LHCN-M2 (cell line): ENCODE measurements around the gene WWP2. TPM values are rescaled to one million over a fixed set of nuclear protein-coding genes. Genes with fewer than 3 reads are reported as not detected.
A peak's percentile ranks its signal among the peaks of the same experiment; 100 is the strongest.
"Not testable (repeated sequence)": the region's sequence is repeated elsewhere in the genome, so short reads cannot be mapped to it uniquely, and the experiment has no call there.

Experiments
- DNase-seq: peaks from one replicate; pipeline ENCODE4 v3.0.0-alpha.2; 2012; ENCODE audit warnings: low read depth
- total RNA-seq: library from RNA; depleted of rRNA; stranded (reverse); fragments of >200 nt; gene quantifications from 2 replicates; pipeline ENCODE4 v1.2.3, GENCODE V29; 2014

WWP2 gene
- total RNA-seq, 1 experiment from 2014 or later, result 20.8 TPM

DNA sequence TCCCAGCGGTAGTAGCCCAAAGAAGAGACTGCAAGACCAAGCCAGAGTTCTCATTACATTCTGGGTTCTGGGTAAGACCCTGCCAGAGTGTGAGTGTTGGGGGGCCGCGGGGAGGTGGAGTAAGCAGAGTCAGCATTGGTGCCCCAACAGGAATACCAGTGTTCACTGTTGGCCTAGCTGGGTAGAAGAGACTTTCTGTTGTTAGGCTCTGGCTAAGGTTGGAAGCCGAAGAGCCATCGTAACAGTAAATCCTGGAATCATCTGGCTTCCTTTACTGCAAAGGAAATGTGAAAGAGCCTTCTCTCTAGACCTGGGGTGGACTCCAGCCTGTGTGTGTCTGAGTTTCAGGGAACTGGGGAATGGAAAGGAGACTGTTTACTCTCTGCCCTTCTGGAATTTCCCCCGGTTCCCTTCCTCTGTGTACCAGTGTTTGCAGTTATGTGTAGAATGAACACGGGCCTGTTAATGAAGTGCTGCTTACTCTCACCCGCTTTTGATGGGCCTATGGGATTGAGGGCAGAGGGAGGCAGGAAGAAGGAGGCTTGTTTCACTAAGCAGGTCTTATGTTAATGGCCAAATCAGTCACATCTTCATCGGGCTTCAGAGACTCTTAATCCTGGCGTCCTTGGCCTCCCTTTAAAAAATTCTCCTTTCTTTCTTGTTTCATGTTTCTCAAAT, 68.5 kb downstream of the WWP2 start:
- DNase-seq, result no peak

DNA sequence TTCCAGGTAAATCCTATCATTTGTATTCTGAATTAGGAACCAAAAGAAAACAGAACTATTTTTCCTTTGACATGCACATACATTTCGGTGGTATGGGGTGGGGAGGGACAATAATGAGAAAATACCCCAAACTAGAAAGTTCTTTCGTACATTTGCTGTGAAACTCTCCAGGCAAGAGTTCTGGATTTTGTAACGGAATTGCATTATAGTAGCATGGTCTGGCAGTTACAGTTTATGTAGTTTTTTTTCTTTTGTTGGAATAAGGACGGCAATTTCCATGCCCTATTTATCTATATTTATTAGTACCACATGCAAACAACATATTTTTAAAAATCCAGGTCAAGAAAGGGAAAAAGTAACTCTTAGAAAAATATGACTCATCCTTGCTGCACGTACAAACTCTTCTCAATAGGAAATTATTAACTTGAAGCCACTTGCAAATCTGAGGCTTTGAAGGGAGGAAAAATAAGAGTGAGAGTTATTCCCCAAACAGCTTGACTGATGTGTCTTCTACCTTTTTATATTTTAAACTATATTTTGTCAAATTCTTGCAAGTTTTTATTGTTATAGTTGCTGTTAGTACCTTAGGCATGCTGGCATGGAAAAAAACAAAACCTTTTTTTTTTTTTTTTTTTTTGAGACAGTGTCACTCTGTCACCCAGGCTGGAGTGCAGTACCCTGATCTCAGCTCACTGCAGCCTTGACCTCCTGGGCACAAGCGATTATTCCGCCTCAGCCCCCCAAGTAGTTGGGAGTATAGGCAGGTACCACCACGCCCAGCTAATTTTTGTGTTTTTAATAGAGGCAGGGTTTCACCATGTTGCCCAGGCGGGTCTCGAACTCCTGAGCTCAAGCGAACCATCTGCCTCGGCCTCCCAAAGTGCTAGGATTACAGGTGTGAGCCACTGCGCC, 69.3 kb downstream of the WWP2 start:
- DNase-seq, result no peak

DNA sequence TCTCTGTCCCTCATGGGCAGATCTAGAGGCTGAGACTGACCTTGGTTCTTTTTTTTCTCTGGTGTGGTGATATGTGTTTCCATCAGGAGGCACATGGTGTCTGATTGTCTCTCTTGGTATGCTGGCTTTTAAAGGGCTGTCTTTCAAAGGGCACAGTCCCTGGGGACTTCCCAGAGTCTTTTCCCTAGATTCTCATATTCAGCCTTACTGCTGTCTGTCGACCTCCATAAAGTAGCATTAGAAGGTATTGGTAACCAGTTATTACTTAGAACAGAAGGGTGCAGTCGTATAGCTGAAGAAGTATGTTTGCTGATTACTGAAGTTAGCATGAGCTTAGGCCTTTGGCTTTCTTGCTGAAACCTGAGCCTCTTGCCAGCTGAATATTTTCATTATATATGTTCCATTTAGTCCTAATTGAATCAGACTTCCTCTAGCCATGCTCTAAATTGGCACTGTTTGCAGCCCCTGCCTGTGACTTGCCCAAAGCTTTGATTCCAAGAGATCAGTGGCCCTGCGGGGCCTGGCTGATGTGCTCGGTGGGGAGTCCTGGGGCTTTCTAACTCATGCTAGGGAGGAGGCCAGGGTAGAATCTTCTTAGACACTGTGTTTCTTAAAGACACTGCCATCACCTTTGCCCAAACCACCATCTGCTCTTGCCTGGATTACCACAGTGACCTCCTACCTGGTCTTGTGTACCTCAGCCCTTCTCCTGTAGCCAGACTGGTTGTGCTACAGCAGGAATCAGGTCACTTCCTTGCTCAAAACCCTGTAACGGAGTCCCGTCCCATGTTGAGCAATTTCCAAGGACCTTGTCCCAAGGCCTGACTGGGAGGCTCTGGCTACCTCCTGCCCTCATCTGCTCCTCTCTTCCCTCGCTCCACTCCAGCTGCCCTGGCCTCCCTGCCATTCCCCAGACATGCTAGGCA, 71.5 kb downstream of the WWP2 start:
- peak; percentile 34 for DNase-seq

DNA sequence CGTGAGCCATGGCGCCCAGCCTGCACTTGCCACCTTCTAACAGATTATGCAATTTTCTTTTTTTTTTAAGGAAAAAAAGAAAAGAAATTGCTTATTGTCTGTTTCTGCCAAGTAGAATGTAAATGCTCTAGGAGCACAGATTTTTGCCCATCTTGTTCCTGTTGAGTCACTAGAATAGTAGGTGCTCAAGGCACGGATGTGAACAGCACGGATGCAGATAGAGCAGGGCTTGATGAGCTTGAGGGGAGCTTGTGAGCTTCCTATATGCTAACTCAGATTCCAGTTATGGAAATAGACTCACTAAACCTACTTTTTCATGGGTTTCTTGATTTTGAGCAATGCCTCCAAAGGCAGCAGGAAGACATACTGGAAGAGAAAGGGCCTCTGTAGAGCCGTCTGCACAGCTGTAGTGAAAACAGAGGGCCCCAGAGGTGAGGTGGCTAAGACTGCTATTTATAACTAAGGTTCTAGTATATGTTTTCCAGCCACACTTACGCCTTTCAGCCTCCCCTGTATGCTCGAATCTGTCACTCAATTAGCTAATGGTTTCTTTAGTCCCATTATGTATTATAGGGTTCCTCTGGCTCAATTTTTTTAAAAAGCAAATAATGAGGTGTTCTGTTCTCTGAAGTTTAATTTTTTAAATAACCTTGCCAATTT, 72.8 kb downstream of the WWP2 start:
- DNase-seq, result no peak

DNA sequence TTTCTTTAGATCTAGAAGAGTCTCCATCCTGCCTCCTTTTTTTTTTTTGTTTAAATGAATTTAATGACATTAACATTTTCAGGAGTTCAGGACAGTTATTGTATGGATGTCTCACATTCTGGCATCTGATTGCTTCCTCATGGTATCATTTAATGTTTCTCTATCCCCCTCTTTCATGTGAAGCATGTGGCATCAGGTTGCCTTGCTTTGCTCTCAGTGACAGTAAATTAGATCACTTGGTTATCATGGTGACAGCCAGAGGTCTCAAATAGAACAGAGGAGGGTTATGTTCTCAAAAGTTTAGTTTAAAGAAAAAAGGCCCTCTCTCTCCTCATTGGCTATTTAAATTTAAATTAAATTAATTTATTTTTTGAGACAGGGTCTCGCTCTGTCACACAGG, 74.1 kb downstream of the WWP2 start:
- DNase-seq, result no peak

DNA sequence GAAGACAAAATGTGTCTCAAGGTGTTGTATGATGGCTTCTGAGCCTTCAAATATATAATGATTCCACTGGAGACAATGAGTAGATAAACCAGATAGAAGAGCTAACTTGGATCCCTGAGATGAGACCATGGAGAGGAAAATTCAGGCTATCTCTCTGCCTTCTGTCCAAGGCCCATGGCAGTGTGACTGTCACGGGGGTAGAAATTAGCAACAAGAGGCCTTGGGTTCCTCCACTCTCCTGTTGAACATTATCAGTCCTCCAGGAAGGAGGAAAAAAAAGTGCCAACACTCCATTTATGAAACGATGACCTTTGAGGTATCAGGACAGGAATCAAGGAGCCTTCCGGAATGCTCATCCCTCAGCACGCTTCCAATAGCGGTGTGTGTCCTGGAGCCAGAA, 75.2 kb downstream of the WWP2 start:
- DNase-seq, result no peak

DNA sequence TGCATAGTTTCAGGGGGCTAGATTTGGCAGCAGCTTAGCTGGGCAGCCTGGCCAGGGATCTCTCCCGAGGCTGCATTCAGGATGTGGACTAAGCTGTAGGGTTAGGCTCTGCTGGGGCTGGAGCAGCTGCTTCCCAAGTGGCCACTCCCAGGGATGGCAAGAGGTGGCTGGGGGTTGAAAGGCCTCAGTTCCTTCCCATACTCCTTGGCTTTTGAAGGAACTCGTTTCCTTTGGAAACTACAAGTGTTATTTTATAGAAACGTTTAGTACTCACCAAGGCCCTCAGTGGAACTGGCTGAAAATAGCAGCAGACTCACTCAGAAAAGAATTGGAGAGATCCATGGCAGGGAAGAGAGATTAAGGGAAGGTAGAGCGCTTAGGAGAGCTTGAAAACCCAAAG, 76.4 kb downstream of the WWP2 start:
- DNase-seq, result no peak

DNA sequence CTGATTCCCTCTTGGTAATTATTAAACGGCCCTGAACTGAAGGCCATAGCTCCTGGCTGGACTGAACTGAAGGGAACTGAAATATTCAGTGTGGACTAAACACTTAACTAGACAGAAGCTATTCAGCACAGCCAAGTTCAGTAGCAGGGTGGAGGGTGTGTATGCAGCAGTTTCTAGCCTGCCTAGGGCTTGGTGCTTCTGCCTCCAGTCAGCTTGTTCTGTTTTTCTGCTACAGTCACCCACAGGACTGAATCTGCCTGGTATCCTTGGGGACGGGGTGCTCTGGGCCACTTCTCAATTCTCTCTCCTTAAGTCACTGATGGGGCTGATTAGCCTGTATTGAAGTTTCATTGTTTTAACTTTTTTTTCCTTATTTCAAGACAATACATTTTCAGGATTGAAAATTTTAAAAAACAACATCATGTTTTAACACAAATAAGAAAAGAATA, 77.1 kb downstream of the WWP2 start:
- DNase-seq, result no peak

DNA sequence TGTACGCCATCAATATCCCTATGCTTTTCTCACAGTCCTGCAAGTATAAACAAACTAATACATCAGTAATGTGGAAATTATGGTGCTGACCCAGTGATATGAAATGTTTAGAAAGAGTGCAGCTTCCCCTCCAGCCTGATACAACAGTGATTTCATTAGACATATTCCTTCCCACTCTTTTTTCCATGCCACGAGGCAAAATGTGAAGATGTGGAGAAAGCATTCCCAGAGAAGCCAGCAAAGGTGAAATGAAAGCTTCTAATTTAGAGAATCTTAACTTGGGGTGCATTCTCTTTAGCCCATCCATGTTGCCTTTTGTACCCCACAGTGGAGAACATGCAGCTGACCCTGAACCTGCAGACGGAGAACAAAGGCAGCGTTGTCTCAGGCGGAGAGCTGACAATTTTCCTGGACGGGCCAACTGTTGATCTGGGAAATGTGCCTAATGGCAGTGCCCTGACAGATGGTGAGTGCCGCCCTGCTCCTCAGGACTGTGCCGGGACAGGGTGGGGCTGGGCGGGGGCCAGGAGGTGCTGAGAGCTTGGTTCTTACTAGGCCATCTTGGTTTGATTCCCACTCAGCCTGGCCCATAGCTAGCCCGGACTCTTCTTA, 77.8 kb downstream of the WWP2 start:
- DNase-seq, result no peak

DNA sequence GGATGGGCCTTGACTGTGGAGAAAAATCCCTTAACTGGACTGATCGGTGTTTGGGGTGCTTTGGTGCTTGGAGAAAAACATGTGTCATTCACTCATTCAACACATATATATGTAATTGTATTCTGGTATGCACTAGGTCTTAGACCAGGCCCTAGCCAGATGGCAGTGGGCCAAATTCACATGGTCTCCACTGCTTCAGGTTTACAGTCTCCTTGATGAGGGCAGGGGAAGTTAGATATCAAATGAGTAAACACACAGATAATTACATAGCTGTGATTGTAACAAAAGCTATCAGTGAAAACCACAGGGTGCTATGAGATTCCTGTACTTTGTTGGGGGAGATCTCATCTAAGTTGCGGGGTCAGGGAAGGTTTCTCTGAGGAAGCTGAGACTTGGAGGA, 78.8 kb downstream of the WWP2 start:
- DNase-seq, result no peak

DNA sequence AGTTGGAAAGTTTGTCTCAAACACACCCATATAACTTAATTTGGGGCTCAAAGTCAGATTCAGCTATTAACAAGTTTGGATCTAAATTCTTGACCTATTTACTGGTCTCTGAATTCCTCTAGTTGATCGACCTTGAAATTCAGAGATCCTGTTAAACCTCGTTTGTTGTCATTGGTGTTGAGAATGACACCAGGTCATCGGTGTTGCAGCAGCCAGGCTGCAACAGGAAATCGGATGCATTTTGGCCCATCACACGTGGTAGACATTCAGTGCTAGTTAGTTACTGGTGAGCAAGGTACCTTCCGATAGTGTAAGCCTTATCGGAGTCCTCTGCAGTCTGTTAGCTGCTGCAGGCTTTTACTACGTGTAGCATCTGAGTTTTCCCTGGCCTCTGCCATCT, 82.3 kb downstream of the WWP2 start:
- no peak for DNase-seq

DNA sequence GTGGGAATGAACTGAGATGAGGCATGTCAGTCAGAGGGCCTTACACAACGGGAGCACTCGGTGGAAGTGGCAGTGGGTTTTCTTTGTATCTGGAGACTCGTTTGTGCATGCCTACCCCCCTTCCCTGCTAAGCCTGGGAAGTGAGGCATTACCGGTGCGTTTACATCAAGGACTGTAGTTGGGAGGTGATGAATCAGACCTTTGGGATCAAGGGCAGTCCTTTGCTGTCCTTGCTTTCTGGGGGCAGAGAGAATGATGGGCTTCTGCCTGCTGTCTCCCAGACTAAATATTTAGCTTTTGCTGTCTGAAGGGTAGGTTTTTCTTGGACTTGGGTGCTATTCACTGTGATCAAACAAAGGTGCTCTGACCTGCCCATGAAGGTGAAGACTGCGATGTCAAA, 83.0 kb downstream of the WWP2 start:
- no peak for DNase-seq

DNA sequence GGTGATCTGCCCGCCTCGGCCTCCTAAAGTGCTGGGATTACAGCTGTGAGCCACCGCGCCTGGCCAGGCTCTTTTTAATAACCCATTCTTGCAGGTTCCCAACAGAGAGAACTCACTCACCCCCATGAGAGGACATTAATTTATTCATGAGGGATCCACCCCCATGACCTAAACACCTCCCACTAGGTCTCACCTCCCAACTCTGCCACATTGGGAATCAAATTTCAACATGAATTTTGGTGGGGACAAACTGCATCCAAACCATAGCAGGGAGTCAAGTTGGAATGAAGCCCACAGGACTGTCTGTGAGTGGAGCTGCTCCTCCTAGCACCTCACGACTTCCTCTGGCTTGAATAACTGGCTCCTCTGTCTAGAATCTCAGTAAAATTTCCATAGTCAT, 85.5 kb downstream of the WWP2 start:
- no peak for DNase-seq

DNA sequence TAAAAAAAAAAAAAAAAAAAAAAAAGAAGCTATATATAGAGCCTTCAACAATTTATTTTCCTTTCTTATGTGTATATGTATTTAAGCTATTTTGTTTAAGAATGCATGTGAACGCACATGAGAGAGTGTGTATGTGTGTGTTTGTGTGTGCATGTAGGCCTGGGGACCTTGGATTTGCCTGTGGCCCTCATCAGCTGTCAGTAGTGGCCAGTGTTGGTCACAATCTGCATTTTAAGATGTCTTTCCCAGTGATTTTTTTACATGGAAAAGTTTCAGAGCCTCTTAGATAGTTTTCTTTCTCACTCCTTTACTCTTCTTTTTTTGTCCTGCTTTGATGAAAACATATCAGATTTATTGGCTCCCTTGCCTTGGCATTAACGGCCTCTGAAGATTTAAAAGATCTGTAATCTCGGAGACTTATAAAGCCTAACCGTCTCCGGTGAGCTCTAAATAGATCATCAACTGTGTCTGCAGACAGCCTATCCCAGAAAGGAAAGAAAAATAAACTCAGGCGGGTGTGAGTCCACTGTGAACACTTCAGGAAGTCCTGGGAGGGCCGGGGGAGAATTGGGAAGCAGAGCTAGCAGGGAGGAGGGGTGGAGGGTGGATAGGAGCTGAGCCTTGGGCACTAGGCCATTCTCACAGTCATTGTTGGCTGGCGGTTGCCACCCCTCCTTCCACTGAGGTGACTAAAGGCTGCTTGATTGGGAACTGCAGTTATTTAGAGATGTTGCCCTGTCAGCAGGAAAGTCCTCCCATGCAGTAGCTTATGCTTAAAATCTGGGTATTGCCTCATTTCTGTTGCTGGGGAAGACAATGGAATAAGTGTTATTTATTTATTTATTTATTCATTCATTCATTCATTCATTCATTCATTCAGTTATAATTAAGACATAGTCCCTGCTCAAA, 86.8 kb downstream of the WWP2 start:
- DNase-seq, result peak; percentile 92

DNA sequence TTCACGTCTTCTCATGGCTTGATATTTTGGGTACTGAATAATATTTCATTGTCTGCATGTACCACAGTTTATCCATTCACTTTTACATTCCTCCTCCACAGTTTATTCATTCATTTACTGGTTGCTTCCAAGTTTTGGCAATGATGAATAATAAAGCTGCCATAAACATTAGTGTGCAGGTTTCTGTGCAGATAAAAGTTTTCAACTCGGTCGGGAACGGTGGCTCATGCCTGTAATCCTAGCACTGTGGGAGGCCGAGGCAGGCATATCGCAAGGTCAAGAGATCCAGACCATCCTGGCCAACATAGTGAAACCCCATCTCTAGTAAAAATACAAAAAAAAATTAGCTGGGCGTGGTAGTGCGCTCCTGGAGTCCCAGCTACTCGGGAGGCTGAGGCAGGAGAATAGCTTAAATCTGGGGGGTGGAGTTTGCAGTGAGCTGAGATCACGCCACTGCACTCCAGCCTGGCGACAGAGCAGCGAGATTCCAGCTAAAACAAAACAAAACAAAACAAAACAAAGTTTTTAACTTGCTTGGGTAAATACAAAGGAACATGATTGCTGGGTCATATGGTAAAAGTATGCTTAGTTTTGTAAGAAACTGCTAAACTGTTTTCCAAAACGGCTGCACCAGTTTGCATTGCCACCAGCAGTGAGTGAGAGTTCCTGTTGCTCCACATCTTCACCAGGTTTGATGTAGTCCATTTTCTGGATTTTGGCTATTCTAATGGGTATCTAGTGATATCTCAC, 89.5 kb downstream of the WWP2 start:
- DNase-seq, result no peak

DNA sequence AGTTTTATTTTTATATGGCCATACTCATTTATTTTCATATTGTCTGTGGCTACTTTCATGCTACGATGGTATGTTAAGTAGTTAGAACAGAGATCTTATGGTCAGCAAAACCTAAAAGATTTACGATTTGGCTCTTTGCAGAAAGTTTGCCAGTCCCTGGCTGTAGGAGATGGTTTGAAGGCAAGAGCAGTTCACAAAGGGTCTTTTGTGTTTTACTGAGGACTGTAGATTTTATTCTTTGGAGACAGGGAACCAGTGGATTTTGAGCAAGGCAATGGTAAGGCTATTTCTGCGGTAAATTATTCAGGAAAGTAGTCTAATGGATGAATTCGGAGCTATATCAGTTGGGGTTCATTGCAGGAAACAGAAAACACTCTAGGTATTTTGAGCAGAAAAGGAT, 90.7 kb downstream of the WWP2 start:
- DNase-seq, result no peak

DNA sequence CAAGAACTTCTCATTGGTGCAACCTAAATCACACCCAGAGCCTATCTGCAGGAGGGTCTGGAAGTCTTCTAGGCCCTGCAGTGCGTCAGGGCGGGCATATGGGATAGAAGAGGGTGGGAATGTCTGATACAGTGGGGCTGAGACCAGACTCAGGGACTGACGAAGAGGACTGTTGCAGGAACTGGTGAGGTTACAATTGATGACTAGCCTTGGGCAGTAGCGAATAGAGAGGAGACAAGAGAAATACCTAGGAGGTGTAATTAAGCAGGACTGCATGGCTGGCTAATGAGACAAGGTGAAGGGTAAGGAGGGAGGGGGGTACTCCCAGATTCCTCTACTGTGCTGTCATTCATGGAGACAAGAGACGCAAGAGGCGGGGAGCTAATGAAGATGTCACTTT, 91.3 kb downstream of the WWP2 start:
- no peak for DNase-seq

DNA sequence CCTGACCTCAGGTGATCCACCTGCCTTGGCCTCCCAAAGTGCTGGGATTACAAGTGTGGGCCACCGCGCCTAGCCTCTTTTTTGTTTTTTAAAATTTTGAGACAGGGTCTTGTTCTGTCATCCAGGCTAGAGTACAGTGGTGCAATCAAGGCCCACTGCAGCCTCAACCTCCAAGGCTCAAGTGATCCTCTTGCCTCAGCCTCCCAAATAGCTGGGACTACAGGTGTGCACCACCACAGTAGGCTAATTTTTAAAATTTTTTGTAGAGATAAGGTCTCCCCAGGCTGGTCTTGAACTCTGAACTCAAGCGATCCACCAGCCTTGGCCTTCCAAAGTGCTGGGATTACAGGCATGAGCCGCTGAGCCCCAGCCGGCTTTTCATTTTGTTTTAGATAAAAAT, 92.6 kb downstream of the WWP2 start:
- not testable (repeated sequence) for DNase-seq

DNA sequence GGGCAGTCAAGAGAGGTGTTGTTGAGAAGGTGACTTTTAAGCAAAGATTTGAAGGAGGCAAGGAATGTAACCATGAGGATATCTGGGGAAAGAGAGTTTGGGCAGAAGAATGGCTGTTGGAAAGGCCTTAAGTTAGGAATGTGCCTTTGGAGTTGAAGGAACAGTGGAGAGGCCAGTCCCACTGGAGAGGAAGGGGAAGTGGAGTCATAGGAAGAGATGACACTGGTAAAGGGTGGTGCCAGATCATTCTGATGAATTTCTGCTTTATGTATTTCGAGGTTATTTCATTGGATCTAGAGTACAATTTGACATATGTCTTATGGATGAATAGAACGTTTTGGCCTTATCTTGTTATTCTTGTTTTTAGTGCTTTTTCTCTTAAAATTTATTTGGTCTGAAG, 93.5 kb downstream of the WWP2 start:
- DNase-seq, result no peak
